ENCODE measurements around the gene PTPN3. TPM values are rescaled to one million over a fixed set of nuclear protein-coding genes. Genes with fewer than 3 reads are reported as not detected.

PTPN3 gene
- total and polyA plus RNA-seq, 12 donors = 3.1 to 70.7 (median 49.6) TPM

DNA sequence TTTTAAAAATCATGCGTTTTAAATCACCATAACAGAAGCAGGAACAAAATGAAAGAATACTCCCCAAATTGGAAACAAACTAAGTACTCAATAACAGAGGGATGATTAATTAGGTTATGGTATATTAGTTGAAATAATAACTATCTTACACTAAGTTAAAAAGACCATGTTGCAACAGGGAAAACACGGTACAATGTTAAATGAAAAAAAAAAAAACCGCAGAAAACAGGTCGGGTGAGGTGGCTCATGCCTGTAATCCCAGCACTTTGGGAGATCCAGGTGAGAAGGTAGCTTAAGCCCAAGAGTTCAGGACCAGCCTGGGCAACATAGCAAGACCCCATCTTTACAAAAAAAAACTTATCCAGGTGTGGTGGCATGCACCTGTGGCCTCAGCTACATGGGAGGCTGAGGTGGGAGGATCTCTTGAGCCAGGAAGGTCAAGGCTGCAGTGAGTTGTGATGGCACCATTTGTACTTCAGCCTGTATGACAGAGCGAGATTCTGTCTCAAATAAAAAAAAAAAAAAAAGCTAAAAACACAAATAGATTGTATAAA, 2.4 kb upstream of the PTPN3 start:
- Histone ChIP-seq H3K4me1 (peaks cover 0 to 22% (median 10%) of the 10 kb centered on the region in 9 donors), H3K9me3 (no peaks in the 10 kb centered on the region), H3K4me3 (peak overlapping the region in 2 of 10 donors; percentile 53), H3K36me3 (no peaks in the 10 kb centered on the region), H3K27ac (no peak overlapping the region), H3K27me3 (peaks cover 0 to 69% (median 28%) of the 10 kb centered on the region in 7 donors)
- 73 to 75% methylated on average over 5 of the region's 5 CpGs for WGBS, 2 donors
- no peak for ATAC-seq
- TF ChIP-seq, protein P1, sequence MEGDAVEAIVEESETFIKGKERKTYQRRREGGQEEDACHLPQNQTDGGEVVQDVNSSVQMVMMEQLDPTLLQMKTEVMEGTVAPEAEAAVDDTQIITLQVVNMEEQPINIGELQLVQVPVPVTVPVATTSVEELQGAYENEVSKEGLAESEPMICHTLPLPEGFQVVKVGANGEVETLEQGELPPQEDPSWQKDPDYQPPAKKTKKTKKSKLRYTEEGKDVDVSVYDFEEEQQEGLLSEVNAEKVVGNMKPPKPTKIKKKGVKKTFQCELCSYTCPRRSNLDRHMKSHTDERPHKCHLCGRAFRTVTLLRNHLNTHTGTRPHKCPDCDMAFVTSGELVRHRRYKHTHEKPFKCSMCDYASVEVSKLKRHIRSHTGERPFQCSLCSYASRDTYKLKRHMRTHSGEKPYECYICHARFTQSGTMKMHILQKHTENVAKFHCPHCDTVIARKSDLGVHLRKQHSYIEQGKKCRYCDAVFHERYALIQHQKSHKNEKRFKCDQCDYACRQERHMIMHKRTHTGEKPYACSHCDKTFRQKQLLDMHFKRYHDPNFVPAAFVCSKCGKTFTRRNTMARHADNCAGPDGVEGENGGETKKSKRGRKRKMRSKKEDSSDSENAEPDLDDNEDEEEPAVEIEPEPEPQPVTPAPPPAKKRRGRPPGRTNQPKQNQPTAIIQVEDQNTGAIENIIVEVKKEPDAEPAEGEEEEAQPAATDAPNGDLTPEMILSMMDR (IDR thresholded peaks at IDR 0.05) = no peak
- intact Hi-C loops (cut with DNase I) = no loop called here
- no peak for DNase-seq

DNA sequence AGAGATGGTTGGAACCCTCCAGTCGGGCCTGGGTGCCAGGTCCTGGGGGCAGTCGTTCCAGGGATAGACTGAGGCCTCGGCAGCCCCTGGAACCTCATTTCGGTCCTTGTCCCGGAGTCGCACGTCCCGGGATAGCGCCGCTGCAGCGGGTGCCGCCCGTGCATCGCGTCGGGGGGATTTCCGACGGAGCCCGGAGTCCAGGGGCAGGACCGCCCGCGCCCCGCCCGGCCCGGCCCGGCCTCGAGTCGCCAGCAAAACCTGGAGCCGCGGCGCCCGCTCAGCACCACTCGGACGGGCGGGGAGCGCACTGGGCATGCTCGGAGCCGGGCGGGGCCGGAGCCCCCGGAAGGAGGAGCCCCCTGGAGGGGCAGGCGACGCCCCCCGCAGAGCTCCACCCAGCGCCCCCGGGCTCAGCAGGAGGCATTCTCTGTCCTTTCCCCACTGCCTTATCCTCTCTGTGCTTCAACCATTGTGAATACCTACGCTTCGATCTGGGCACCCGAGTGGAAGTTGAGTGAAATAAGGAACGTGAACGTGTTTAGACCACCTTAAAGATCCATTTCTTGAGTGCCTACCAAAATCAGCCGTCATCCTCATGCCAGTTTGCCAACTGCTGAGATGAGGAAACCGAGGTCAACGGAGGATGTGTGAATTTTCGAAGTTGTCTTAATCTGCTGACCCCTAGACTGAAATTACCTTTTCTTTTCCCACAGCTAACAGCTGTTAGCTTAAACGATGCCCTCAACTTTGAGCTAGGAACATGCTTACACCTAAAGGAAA, 1.7 kb upstream of the PTPN3 start:
- Histone ChIP-seq H3K36me3 (no peaks in the 10 kb centered on the region), H3K27me3 (peaks cover 0 to 76% (median 28%) of the 10 kb centered on the region in 7 donors), H3K9me3 (no peaks in the 10 kb centered on the region), H3K4me1 (peaks cover 0 to 22% (median 10%) of the 10 kb centered on the region in 9 donors), H3K27ac (no peak overlapping the region), H3K4me3 (peak overlapping the region; percentile 10 to 55 (median 44))
- ATAC-seq (peak; percentile 86 to 97 (median 94)), DNase-seq (peak; percentile 58 to 75)
- intact Hi-C loops (cut with DNase I) = no loop called here
- 3 to 4% methylated on average over 52 to 56 of the region's 56 CpGs for WGBS, 2 donors
- TF ChIP-seq, protein P1 (IDR thresholded peaks at IDR 0.05) = no peak

DNA sequence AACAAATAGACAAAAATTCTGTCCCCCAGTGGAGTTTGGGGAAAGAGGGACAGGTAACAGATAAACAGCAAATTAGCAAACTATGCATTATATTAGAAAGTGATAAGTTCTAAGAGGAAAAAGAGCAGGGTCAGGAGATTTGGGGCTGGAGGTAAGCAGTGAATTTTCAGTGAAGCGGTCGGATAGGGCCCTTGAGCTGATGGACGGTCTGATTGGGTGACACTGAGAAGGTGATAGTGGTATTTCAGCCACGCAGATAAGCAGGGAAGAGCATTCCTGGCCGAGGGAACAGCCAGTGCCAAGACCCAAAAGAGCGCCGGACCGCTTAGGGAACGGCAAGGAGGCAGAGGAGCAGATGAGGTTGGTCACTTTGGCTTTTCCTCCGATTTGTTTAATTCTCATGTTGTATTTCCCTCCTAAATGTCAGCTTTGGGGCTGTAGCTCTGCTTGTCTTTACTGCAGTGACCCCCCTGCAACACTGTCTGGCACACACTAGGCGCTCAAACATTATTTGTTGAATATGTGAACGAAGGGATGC, 1.1 kb upstream of the PTPN3 start:
- 14 to 20% methylated on average over 12 of the region's 12 CpGs for WGBS, 2 donors
- H3K9me3 ChIP-seq = no peaks in the 10 kb centered on the region
- H3K27me3 ChIP-seq = peaks cover 0 to 83% (median 28%) of the 10 kb centered on the region in 7 donors
- DNase-seq = no peak
- no peak for ATAC-seq
- peaks cover 0 to 22% (median 10%) of the 10 kb centered on the region in 9 donors for H3K4me1 ChIP-seq
- H3K36me3 ChIP-seq = no peaks in the 10 kb centered on the region
- no peak overlapping the region for H3K27ac ChIP-seq
- intact Hi-C loops (cut with DNase I) = no loop called here
- TF ChIP-seq, protein P1 (IDR thresholded peaks at IDR 0.05) = no peak
- peak overlapping the region; percentile 10 to 55 (median 44) for H3K4me3 ChIP-seq

DNA sequence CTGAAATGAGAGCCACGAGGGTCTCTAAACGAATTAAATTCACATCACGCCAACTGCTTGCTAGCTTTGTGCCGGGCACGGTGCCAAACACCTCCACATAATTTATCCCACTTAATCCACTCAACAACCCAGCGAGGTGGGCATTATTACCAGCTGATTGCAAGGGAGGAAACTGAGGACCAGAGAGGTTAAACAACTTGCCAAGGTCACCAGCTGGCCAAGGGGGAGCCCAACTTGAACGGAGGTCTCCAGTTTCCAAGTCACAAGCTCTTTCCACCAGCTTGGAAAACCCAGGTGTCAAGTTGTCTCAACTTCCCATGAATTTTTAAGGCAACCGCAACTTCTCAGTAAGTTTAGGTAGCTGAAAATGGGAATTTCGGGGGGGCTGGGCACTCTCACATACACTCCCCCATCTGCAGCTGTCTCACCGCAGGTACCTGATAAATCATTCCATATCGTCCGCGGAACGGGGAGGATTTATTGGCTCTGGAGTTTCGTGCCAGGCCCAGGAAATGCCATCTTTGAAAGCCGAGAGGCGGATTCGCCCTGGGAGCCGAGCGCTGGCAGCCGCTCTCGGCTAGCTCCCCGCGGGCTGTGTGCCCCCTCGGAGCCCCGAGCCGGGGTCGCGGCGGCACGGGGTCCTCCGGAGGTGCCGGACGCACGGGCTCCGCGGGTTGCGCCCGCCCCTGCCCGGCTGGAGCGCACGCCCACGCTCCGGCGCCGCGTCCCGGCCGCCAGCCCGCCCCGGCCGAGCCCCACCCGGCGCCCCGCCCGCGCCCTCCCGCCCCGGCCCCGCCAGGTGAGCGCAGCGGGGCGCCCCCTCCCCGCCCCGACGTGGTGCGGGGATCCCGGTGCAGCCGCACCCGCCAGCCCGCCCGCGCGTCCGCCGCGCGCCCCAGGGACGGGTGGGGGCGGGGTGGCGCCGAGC, 617 bp downstream of the PTPN3 start:
- 7 to 8% methylated on average over 64 to 82 of the region's 82 CpGs for WGBS, 2 donors
- no peak for ATAC-seq
- TF ChIP-seq, protein P1 (IDR thresholded peaks at IDR 0.05) = no peak
- Histone ChIP-seq H3K4me3 (peak overlapping the region in 9 of 10 donors; percentile 26 to 61 (median 56)), H3K27me3 (peaks cover 0 to 83% (median 28%) of the 10 kb centered on the region in 7 donors), H3K4me1 (peaks cover 0 to 22% (median 10%) of the 10 kb centered on the region in 9 donors), H3K36me3 (no peaks in the 10 kb centered on the region), H3K9me3 (no peaks in the 10 kb centered on the region), H3K27ac (no peak overlapping the region)
- no peak for DNase-seq
- intact Hi-C loops (cut with DNase I) = no loop called here

All from heart right ventricle (tissue), 16 donors.